ENCODE results near the gene KIAA1755.
"Not testable (repeated sequence)": the region's sequence is repeated elsewhere in the genome, so short reads cannot be mapped to it uniquely, and the experiment has no call there.

KIAA1755 gene

DNA sequence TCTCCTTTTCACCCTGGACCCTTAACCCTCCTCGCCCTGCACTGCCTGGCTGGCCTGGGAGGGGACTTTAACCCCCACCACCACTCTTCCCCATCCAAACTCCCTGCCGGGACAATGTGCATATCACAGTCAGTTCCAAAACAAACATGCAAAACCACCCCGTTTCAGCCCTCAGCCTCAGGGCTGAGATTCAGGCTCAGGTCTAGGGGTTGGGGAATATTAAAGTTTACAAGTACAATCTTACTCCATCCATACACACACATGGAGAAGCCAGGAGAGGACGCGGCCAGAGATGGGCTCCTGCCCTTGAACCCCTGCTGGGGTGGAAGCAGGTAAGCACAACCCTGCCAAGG lies 534 bp downstream of the KIAA1755 start:
- no peak for DNase-seq (ENCODE audit: low read depth)

DNA sequence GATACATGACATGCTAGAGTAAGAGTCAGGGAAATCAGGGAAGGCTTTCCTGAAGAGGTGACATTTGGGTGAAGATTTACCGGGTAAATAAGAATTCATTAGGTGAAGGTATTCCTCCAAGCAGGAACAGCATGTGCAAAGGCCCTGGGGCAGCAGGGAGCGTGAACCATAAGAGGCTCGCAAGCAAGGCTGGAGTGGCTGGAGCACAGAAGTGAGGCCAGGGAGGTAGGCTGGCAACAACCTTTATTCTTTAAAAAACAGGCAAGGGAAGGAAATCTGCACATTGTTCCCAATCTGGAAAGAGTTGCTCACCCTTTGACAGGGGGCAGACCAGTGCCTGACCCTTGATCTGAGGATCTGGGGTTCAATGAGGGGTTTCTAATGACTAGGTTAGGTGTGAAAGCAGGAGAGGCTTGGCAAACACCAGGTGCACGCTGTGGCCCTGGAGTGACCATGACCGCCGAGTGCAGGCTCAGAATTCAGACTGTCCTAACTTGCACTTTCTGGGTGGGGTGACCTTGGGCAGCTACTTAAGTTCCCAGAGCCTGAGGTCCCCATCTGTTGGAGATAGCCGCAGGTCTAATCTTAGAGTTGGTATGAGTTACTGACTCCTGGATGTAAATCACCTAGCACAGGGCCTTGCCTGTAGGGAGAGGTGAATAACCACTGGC lies 1.9 kb downstream of the KIAA1755 start:
- no peak for DNase-seq (ENCODE audit: low read depth)

DNA sequence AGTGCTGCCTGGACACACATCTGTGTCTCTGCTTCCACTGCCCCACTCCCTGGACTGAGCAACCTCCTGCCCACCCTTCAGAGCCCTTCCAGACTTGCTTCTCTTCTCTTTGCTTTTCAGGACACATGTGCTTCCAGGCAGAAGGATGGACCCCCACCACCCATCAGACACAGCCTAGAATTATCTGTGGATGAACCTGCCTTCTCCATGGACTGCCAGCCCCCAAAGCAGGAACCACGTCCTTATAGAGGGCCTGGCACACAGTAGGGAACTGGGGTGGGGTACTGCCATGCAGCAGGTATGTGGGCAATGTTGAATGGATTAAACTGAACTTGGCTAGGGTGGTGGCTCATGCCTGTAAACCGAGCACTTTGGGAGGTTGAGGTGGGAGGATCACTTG lies 3.6 kb downstream of the KIAA1755 start:
- DNase-seq (ENCODE audit: low read depth) = no peak

DNA sequence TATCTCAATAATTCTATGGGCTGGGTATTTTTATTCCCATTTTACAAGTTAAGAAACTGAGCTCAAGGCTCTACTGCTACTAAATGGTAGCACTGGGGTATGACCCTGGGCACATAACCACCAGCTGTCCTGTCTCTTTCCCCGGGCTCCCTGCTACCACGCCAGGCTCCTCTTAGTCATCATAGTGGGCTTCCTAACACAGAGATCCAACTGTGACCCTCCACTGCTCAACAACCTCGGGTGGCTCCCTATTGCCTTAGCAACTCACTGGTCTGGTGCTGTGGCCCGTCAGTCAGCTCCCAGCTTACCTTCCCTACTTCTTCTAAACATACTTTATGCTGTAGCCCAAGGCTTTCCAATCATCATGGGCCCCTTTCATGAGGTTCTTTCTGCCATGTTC lies 4.5 kb downstream of the KIAA1755 start:
- no peak for DNase-seq (ENCODE audit: low read depth)

GRCh38 chr20:38255393-38255792 lies 5.1 kb downstream of the KIAA1755 start:
- DNase-seq (ENCODE audit: low read depth) = no peak

- not testable (repeated sequence) for DNase-seq (ENCODE audit: low read depth)
Measured at GRCh38 chr20:38254621-38255020, 5.9 kb downstream of the KIAA1755 start.

GRCh38 chr20:38253571-38253970 lies 7.0 kb downstream of the KIAA1755 start:
- DNase-seq (ENCODE audit: low read depth) = no peak

- DNase-seq (ENCODE audit: low read depth) = no peak
Measured at GRCh38 chr20:38252292-38253288, 7.9 kb downstream of the KIAA1755 start.

GRCh38 chr20:38251441-38251840 lies 9.1 kb downstream of the KIAA1755 start:
- not testable (repeated sequence) for DNase-seq (ENCODE audit: low read depth)

DNA sequence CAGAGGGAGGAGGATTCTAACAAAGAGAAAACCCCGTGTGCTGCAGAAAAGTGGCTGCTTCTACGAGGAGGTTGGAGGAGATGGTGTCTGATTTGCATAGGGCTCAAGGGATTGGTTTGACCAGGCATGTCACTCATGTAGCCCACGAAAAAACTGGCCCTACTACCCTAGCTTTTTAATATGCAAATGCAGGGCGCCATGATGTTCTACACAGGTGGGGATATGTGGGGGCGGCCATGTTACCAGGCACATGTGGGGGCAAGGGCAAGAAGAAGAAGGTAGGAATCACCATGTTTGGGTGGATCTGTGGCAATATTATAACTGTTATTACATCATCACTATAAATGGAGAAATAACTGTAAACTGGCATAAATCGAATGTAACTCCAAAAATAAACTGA lies 9.9 kb downstream of the KIAA1755 start:
- DNase-seq (ENCODE audit: low read depth) = no peak

GRCh38 chr20:38249536-38250310 lies 10.8 kb downstream of the KIAA1755 start:
- no peak for DNase-seq (ENCODE audit: low read depth)

- no peak for DNase-seq (ENCODE audit: low read depth)
Measured at GRCh38 chr20:38248133-38248532, 12.4 kb downstream of the KIAA1755 start.

DNA sequence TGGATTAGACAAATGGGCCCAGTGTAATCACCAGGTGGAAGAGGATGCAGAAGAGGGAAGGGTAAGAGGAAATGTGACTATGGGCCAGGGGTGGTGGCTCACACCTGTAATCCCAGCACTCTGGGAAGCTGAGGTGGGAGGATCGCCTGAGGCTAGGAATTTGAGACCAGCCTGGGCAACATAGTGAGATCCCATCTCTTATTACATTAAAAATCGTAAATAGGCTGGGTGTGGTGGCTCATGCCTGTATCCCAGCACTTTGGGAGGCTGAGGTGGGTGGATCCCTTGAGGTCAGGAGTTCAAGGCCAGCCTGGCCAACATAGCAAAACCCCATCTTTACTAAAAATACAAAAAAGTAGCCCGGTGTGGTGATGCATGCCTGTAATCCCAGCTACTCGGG lies 12.8 kb downstream of the KIAA1755 start:
- not testable (repeated sequence) for DNase-seq (ENCODE audit: low read depth)

DNA sequence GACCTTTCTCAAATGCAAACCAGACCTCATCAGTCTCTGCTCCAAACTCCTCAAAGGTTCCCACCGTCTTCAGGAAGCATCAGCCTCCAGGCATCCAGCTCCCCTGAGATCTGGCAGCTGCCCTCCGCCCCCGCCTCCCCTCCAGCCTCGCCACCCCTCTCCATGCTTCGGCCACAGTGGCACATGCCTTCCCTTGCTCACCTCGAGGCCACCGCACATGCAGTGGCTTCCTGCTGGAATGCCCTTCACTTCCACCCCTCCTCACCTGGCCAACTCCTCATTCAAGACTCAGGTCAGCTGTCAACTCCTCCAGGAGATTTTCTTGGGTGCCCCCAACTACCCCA lies 13.4 kb downstream of the KIAA1755 start:
- no peak for DNase-seq (ENCODE audit: low read depth)

DNA sequence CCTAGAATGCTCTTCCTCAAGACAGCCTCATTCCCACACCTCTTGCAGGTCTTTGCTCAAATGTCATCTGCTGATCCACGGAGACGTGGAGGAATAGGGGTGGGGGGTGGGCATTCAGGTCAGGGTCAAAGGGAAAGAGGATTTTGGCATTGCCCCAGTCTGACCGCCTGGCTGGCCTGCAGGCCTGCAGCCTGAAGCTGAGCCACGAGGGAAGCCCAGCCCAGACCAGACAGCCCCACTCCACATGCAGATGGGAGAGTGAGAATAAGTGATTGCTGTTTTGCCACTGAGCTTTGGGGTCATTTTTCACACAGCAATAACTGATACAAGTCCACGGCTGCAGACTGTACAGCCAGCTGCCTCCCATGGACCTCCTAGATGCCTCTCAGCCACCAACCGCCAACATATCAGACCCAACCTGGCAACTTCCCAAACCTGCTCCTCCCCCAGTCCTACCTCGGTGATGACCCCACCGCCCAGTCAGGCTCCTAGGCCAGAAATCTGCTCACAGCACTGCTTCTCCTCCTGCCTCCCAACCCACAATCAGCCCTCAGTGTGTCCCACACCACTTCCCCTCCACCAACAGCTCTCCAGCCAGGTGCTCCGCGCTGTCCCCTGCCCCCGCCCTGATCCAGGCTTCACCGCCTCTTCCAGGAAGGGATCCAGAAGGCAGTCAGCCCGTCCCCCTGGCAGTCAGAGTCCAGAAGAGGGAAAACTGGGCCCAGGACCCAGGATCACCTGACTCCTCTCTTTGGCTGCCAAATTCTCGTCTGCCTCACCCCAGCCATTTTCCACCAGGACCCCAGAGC lies 14.0 kb downstream of the KIAA1755 start:
- no peak for DNase-seq (ENCODE audit: low read depth)

- DNase-seq (ENCODE audit: low read depth) = no peak
Measured at GRCh38 chr20:38245753-38246152, 14.8 kb downstream of the KIAA1755 start.

DNA sequence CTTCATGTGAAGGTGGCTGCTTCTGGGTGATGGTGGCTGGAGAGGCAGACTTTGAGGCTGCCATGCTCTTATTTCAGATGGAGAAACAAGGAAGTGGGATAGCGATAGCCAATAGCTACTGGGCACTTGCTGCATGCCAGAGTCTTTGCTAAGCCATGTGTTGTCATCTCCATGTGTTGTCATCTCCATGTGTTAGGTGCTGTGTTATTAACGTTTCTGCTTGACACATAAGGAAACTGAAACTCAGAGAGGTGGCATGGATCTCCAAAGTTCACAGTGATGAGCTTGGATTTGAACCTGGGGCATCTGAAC lies 16.9 kb downstream of the KIAA1755 start:
- no peak for DNase-seq (ENCODE audit: low read depth)

GRCh38 chr20:38242848-38243708 lies 17.5 kb downstream of the KIAA1755 start:
- no peak for DNase-seq (ENCODE audit: low read depth)

DNA sequence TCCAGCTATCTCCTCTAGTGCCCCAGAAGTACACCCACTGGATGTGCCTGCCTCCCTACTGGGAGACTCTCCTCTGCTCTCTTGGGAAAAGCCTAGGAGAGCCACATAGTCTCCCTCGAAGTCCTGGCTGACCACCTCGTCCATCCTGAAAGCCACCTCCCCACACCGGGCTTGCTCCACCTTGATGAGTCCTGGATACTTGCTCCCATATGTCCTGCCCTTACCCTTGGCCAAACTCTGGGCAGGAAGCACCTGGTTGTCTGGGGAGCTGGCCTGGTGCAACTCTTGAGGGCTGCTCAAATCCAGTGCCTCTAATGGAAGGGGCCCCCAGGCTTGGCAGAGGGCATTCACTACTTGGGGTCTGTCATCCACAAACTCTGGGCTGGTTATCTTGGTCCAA lies 19.3 kb downstream of the KIAA1755 start:
- no peak for DNase-seq (ENCODE audit: low read depth)

- no peak for DNase-seq (ENCODE audit: low read depth)
Measured at GRCh38 chr20:38239441-38239840, 21.1 kb downstream of the KIAA1755 start.

- DNase-seq (ENCODE audit: low read depth) = no peak
Measured at GRCh38 chr20:38238829-38239228, 21.7 kb downstream of the KIAA1755 start.
